GM12873 (cell line): ENCODE results near the gene CLPSL1.

Experiments
- CTCF ChIP-seq: IDR thresholded peaks from 2 replicates; pipeline ENCODE4 v1.5.1; 2012; ENCODE audit warnings: low read depth, mild to moderate bottlenecking, moderate library complexity, low read length, control low read depth; ENCODE audit not compliant: insufficient read depth; ENCODE audit errors: missing control alignments

CLPSL1 gene

GRCh38 chr6:35781290-35781689 lies 471 bp downstream of the CLPSL1 start:
- no peak for TF ChIP-seq CTCF

GRCh38 chr6:35782424-35782823 lies 1.6 kb downstream of the CLPSL1 start:
- TF ChIP-seq CTCF: no peak

GRCh38 chr6:35784200-35784599 lies 3.4 kb downstream of the CLPSL1 start:
- no peak for TF ChIP-seq CTCF

- no peak for TF ChIP-seq CTCF
These were observed 5.5 kb downstream of the CLPSL1 start for GRCh38 chr6:35786272-35786671.

GRCh38 chr6:35786810-35787209 lies 6.0 kb downstream of the CLPSL1 start:
- no peak for TF ChIP-seq CTCF

- no peak for TF ChIP-seq CTCF
These were observed 6.7 kb downstream of the CLPSL1 start for GRCh38 chr6:35787266-35788218.

- TF ChIP-seq CTCF: no peak
These were observed 7.7 kb downstream of the CLPSL1 start for GRCh38 chr6:35788423-35788982.
